HUES48 (cell line): ENCODE measurements around the gene GPR146.

Source experiments
- H3K27ac ChIP-seq: one replicate; pipeline ENCODE4 v1.7.0; 2013; ENCODE audit warnings: low read depth, low read length, inconsistent platforms
- H3K27me3 ChIP-seq: 2 replicates; pipeline ENCODE4 v1.6.1; 2013; ENCODE audit warnings: mild to moderate bottlenecking, low read length; ENCODE audit not compliant: control insufficient read depth, insufficient read depth
- H3K36me3 ChIP-seq: 2 replicates; pipeline ENCODE4 v1.6.1; 2013; ENCODE audit warnings: low read length; ENCODE audit not compliant: control insufficient read depth, insufficient read depth
- H3K4me1 ChIP-seq: 2 replicates; pipeline ENCODE4 v1.6.1; 2013; ENCODE audit warnings: mild to moderate bottlenecking, low read length; ENCODE audit not compliant: control insufficient read depth, insufficient read depth
- H3K4me3 ChIP-seq: 2 replicates; pipeline ENCODE4 v1.5.1; 2013; ENCODE audit warnings: mild to moderate bottlenecking, low read depth, low read length
- H3K9ac ChIP-seq: 2 replicates; pipeline ENCODE4 v1.6.1; 2013; ENCODE audit warnings: mild to moderate bottlenecking, low read depth, low read length, moderate library complexity
- H3K9me3 ChIP-seq: 2 replicates; pipeline ENCODE4 v1.6.1; 2013; ENCODE audit warnings: low read length; ENCODE audit not compliant: control insufficient read depth, insufficient read depth

Gene GPR146

GRCh38 chr7:1012716-1013095, 31.6 kb upstream of the GPR146 start:
- Histone ChIP-seq H3K27me3 (no peaks in the 10 kb centered on the region), H3K4me1 (no peaks in the 10 kb centered on the region), H3K27ac (no peak overlapping the region), H3K9ac (no peak overlapping the region), H3K36me3 (peaks cover 7% of the 10 kb centered on the region; the same call in 1 of the 2 replicates), H3K9me3 (no peaks in the 10 kb centered on the region), H3K4me3 (no peak overlapping the region)

GRCh38 chr7:1013581-1013980, 30.8 kb upstream of the GPR146 start:
- no peak overlapping the region for H3K4me3 ChIP-seq
- no peak overlapping the region for H3K27ac ChIP-seq
- peaks cover 7% of the 10 kb centered on the region; the same call in 1 of the 2 replicates for H3K36me3 ChIP-seq
- no peaks in the 10 kb centered on the region for H3K4me1 ChIP-seq
- H3K27me3 ChIP-seq, result no peaks in the 10 kb centered on the region
- no peak overlapping the region for H3K9ac ChIP-seq
- no peaks in the 10 kb centered on the region for H3K9me3 ChIP-seq

- no peaks in the 10 kb centered on the region for H3K9me3 ChIP-seq
- no peak overlapping the region for H3K9ac ChIP-seq
- H3K36me3 ChIP-seq, result 0 out of 2 replicates have a peak, but pooled peaks cover 3% of the 10 kb centered on the region
- no peaks in the 10 kb centered on the region for H3K4me1 ChIP-seq
- H3K27ac ChIP-seq, result no peak overlapping the region
- H3K4me3 ChIP-seq, result no peak overlapping the region
- no peaks in the 10 kb centered on the region for H3K27me3 ChIP-seq
These were observed 29.7 kb upstream of the GPR146 start for GRCh38 chr7:1014681-1015080.

- Histone ChIP-seq H3K27ac (no peak overlapping the region), H3K9me3 (no peaks in the 10 kb centered on the region), H3K4me1 (no peaks in the 10 kb centered on the region), H3K27me3 (no peaks in the 10 kb centered on the region), H3K36me3 (no peaks in the 10 kb centered on the region), H3K4me3 (no peak overlapping the region), H3K9ac (no peak overlapping the region)
These were observed 28.9 kb upstream of the GPR146 start for GRCh38 chr7:1015196-1016121.

- Histone ChIP-seq H3K4me3 (no peak overlapping the region), H3K9ac (no peak overlapping the region), H3K4me1 (no peaks in the 10 kb centered on the region), H3K36me3 (no peaks in the 10 kb centered on the region), H3K9me3 (no peaks in the 10 kb centered on the region), H3K27ac (no peak overlapping the region), H3K27me3 (no peaks in the 10 kb centered on the region)
These were observed 27.5 kb upstream of the GPR146 start for GRCh38 chr7:1016577-1017531.

GRCh38 chr7:1017586-1018333, 26.6 kb upstream of the GPR146 start:
- no peaks in the 10 kb centered on the region for H3K4me1 ChIP-seq
- H3K36me3 ChIP-seq, result no peaks in the 10 kb centered on the region
- H3K4me3 ChIP-seq, result no peak overlapping the region
- no peaks in the 10 kb centered on the region for H3K9me3 ChIP-seq
- no peak overlapping the region for H3K9ac ChIP-seq
- H3K27ac ChIP-seq, result no peak overlapping the region
- no peaks in the 10 kb centered on the region for H3K27me3 ChIP-seq

- Histone ChIP-seq H3K4me1 (no peaks in the 10 kb centered on the region), H3K36me3 (no peaks in the 10 kb centered on the region)
These were observed 26.0 kb upstream of the GPR146 start for GRCh38 chr7:1018334-1018695.

GRCh38 chr7:1019255-1019785, 25.0 kb upstream of the GPR146 start:
- Histone ChIP-seq H3K36me3 (no peaks in the 10 kb centered on the region), H3K27me3 (no peaks in the 10 kb centered on the region), H3K27ac (no peak overlapping the region), H3K9me3 (no peaks in the 10 kb centered on the region), H3K4me1 (no peaks in the 10 kb centered on the region), H3K4me3 (no peak overlapping the region), H3K9ac (no peak overlapping the region)

More at GRCh38 chr7:1018334-1018695, 26.0 kb upstream of the GPR146 start:
- H3K9ac ChIP-seq, result no peak overlapping the region
- H3K27ac ChIP-seq, result no peak overlapping the region
- H3K4me3 ChIP-seq, result no peak overlapping the region
- H3K27me3 ChIP-seq, result no peaks in the 10 kb centered on the region
- H3K9me3 ChIP-seq, result no peaks in the 10 kb centered on the region

GRCh38 chr7:1019789-1020610, 24.3 kb upstream of the GPR146 start:
- H3K36me3 ChIP-seq, result no peaks in the 10 kb centered on the region
- no peaks in the 10 kb centered on the region for H3K27me3 ChIP-seq
- no peak overlapping the region for H3K27ac ChIP-seq
- H3K9ac ChIP-seq, result no peak overlapping the region
- H3K9me3 ChIP-seq, result no peaks in the 10 kb centered on the region
- no peak overlapping the region for H3K4me3 ChIP-seq
- no peaks in the 10 kb centered on the region for H3K4me1 ChIP-seq

- H3K9ac ChIP-seq, result no peak overlapping the region
- no peak overlapping the region for H3K27ac ChIP-seq
- peaks cover 7% of the 10 kb centered on the region; the same call in 1 of the 2 replicates for H3K36me3 ChIP-seq
- no peaks in the 10 kb centered on the region for H3K9me3 ChIP-seq
- H3K4me3 ChIP-seq, result no peak overlapping the region
- H3K4me1 ChIP-seq, result no peaks in the 10 kb centered on the region
- H3K27me3 ChIP-seq, result no peaks in the 10 kb centered on the region
These were observed 23.5 kb upstream of the GPR146 start for GRCh38 chr7:1020849-1021251.
